ENCODE measurements around the gene PHAF1. TPM values are rescaled to one million over a fixed set of nuclear protein-coding genes. Genes with fewer than 3 reads are reported as not detected.

PHAF1 gene
- total and polyA plus RNA-seq, 9 of the 15 experiments (the other 6 are each of a cell fraction or from before 2014, with no cell fraction given): 5.1 to 25.4 (median 13.8) TPM

GRCh38 chr16:67109407-67110135 lies at the start of gene PHAF1 (continued):
- TF ChIP-seq E2F5 (CRISPR knock-in tag; IDR thresholded peaks at IDR 0.05) (peak; percentile 15; the same call in 1 of the 2 replicates), RBM17 (IDR thresholded peaks at IDR 0.05; ENCODE audit: borderline replicate concordance, low read depth, low read length) (no peak), ZNF354B (CRISPR knock-in tag; IDR thresholded peaks at IDR 0.05) (no peak), MBD1 (CRISPR knock-in tag; IDR thresholded peaks at IDR 0.05) (no peak), ESRRA (IDR thresholded peaks at IDR 0.05; ENCODE audit: borderline replicate concordance, low read depth) (peak; percentile 16; the same call in 1 of the 2 replicates), SMAD1 (IDR thresholded peaks at IDR 0.05; ENCODE audit: low read depth, low read length, partially characterized antibody) (no peak), MYNN (IDR thresholded peaks at IDR 0.05) (no peak), MYNN (CRISPR knock-in tag; IDR thresholded peaks at IDR 0.05) (no peak), DEAF1 (CRISPR knock-in tag; IDR thresholded peaks at IDR 0.05) (no peak), TRIM28 (IDR thresholded peaks at IDR 0.05) (no peak), ZNF253 (CRISPR knock-in tag; conservative IDR thresholded peaks at IDR 0.05) (no peak), ZHX1 (conservative IDR thresholded peaks at IDR 0.05; ENCODE audit: low read length) (no peak), SMAD2 (IDR thresholded peaks at IDR 0.05; ENCODE audit: low read depth, low read length) (no peak), ZNF445 (CRISPR knock-in tag; IDR thresholded peaks at IDR 0.05; ENCODE audit: low read depth) (no peak), GABPB2 (CRISPR knock-in tag; conservative IDR thresholded peaks at IDR 0.05) (no peak), MED1 (CRISPR knock-in tag; IDR thresholded peaks at IDR 0.05; ENCODE audit: borderline replicate concordance) (no peak), RFX1 (IDR thresholded peaks at IDR 0.05) (peak; percentile 51; the same call in 1 of the 2 replicates), ZNF583 (CRISPR knock-in tag; IDR thresholded peaks at IDR 0.05) (0 out of 2 replicates have a peak, but pooled peaks have one; percentile 14), KDM2B (CRISPR knock-in tag; IDR thresholded peaks at IDR 0.05) (peak; percentile 18; the same call in 1 of the 2 replicates), PHB (CRISPR knock-in tag; IDR thresholded peaks at IDR 0.05) (no peak), POLR2B (IDR thresholded peaks at IDR 0.05; ENCODE audit: low read depth, partially characterized antibody) (peak; percentile 88), L3MBTL2 (IDR thresholded peaks at IDR 0.05) (peak; percentile 69)

Data from K562 (cell line).